Stomach smooth muscle (tissue), 2 donors: Measurements from ENCODE around the gene SIRT7.

Experiments
- H3K27ac ChIP-seq: one replicate; pipeline ENCODE4 v1.7.0; 2013; ENCODE audit warnings: mild to moderate bottlenecking, low read length, inconsistent platforms
- H3K27me3 ChIP-seq, 2 donors: one replicate each; pipeline ENCODE4 v1.7.0; 2013; ENCODE audit warnings: low read length in 2 of 2; ENCODE audit not compliant: insufficient read depth in 2 of 2, control insufficient read depth in 1 of 2
- H3K36me3 ChIP-seq, 2 donors: one replicate each; pipeline ENCODE4 v1.7.0; 2013; ENCODE audit warnings: low read length in 2 of 2; ENCODE audit not compliant: control insufficient read depth in 2 of 2, insufficient read depth in 2 of 2
- H3K4me1 ChIP-seq: one replicate; pipeline ENCODE4 v1.7.0; 2013; ENCODE audit warnings: low read length; ENCODE audit not compliant: control insufficient read depth, insufficient read depth
- H3K4me3 ChIP-seq, 2 donors: one replicate each; pipeline ENCODE4 v1.7.0; 2013; ENCODE audit warnings: low read length in 2 of 2
- H3K9ac ChIP-seq, 2 donors: one replicate each; pipeline ENCODE4 v1.7.0; 2013; ENCODE audit warnings: low read length in 2 of 2, mild to moderate bottlenecking in 1 of 2
- H3K9me3 ChIP-seq, 2 donors: one replicate each; pipeline ENCODE4 v1.7.0; 2013; ENCODE audit warnings: low read length in 2 of 2; ENCODE audit not compliant: control insufficient read depth in 2 of 2
- donor health status: healthy.
- donor health status: Pancreatic carcinoma.

Gene SIRT7

GRCh38 chr17:81939881-81940385, 22.0 kb upstream of the SIRT7 start:
- Histone ChIP-seq H3K4me1 (peaks cover 16% of the 10 kb centered on the region), H3K9ac (no peak overlapping the region), H3K27ac (no peak overlapping the region)

GRCh38 chr17:81939218-81939617, 21.2 kb upstream of the SIRT7 start:
- H3K9ac ChIP-seq, result no peak overlapping the region
- peaks cover 16% of the 10 kb centered on the region for H3K4me1 ChIP-seq
- no peaks in the 10 kb centered on the region for H3K36me3 ChIP-seq
- no peak overlapping the region for H3K27ac ChIP-seq
- H3K27me3 ChIP-seq, result peaks cover 9 to 14% of the 10 kb centered on the region in 2 donors
- H3K4me3 ChIP-seq, result no peak overlapping the region
- no peaks in the 10 kb centered on the region for H3K9me3 ChIP-seq

More at GRCh38 chr17:81939881-81940385, 22.0 kb upstream of the SIRT7 start:
- Histone ChIP-seq H3K27me3 (peaks cover 9 to 17% of the 10 kb centered on the region in 2 donors), H3K4me3 (no peak overlapping the region), H3K36me3 (no peaks in the 10 kb centered on the region), H3K9me3 (no peaks in the 10 kb centered on the region)

- H3K4me3 ChIP-seq, result no peak overlapping the region
- no peak overlapping the region for H3K9ac ChIP-seq
- no peaks in the 10 kb centered on the region for H3K9me3 ChIP-seq
- H3K27ac ChIP-seq, result no peak overlapping the region
- H3K36me3 ChIP-seq, result no peaks in the 10 kb centered on the region
- H3K27me3 ChIP-seq, result peaks cover 4% of the 10 kb centered on the region in 2 donors
- H3K4me1 ChIP-seq, result peaks cover 14% of the 10 kb centered on the region
Observed at GRCh38 chr17:81935709-81936084, 17.7 kb upstream of the SIRT7 start.

GRCh38 chr17:81934850-81935708, 17.1 kb upstream of the SIRT7 start:
- Histone ChIP-seq H3K4me3 (no peak overlapping the region), H3K4me1 (peaks cover 11% of the 10 kb centered on the region), H3K36me3 (no peaks in the 10 kb centered on the region), H3K9ac (no peak overlapping the region), H3K27me3 (peaks cover 0 to 4% of the 10 kb centered on the region in 2 donors), H3K9me3 (no peaks in the 10 kb centered on the region), H3K27ac (no peak overlapping the region)

- Histone ChIP-seq H3K9ac (no peak overlapping the region), H3K9me3 (no peaks in the 10 kb centered on the region), H3K36me3 (no peaks in the 10 kb centered on the region), H3K27ac (no peak overlapping the region), H3K27me3 (peaks cover 0 to 4% of the 10 kb centered on the region in 2 donors), H3K4me3 (no peak overlapping the region), H3K4me1 (peaks cover 11% of the 10 kb centered on the region)
Observed at GRCh38 chr17:81934098-81934757, 16.3 kb upstream of the SIRT7 start.

DNA sequence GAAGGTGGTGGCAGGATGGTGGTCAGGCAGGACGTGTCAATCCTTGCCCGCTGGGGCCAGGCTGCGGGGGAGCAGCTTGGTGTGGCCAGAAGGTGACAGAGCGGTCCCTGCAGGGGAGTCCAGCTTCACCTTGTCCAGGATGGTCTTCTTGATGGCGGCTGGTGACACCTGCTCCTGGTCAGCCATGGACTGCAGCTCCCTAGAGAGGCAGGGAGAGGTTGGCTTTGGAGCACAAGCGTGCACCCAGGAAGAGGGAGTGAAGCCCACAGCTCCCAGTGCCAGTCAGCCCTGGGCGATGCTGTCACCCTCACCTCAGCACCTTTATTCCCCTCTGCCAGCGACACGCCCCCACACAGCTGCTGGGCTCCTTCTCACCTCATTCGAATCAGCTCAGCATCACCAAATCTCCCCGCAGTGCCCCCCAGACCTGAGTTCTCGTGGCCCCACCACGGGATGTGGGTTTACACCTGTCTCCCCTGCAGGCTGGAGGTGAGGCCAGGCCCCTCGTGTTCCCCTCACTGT, 15.3 kb upstream of the SIRT7 start:
- Histone ChIP-seq H3K36me3 (no peaks in the 10 kb centered on the region), H3K4me3 (no peak overlapping the region), H3K27ac (no peak overlapping the region), H3K27me3 (peaks cover 4 to 8% of the 10 kb centered on the region in 2 donors), H3K9ac (no peak overlapping the region), H3K4me1 (peaks cover 17% of the 10 kb centered on the region), H3K9me3 (no peaks in the 10 kb centered on the region)

- Histone ChIP-seq H3K4me3 (no peak overlapping the region), H3K36me3 (no peaks in the 10 kb centered on the region), H3K9me3 (no peaks in the 10 kb centered on the region), H3K9ac (no peak overlapping the region), H3K27me3 (peaks cover 4 to 11% of the 10 kb centered on the region in 2 donors), H3K27ac (no peak overlapping the region), H3K4me1 (peaks cover 20% of the 10 kb centered on the region)
Observed at GRCh38 chr17:81932333-81932983, 14.5 kb upstream of the SIRT7 start.

GRCh38 chr17:81931557-81932332, 13.8 kb upstream of the SIRT7 start:
- no peak overlapping the region for H3K9ac ChIP-seq
- H3K9me3 ChIP-seq, result no peaks in the 10 kb centered on the region
- H3K27ac ChIP-seq, result no peak overlapping the region
- no peaks in the 10 kb centered on the region for H3K36me3 ChIP-seq
- peaks cover 15% of the 10 kb centered on the region for H3K4me1 ChIP-seq
- H3K27me3 ChIP-seq, result peaks cover 4 to 11% of the 10 kb centered on the region in 2 donors
- H3K4me3 ChIP-seq, result no peak overlapping the region

GRCh38 chr17:81931189-81931556, 13.2 kb upstream of the SIRT7 start:
- H3K27ac ChIP-seq, result no peak overlapping the region
- no peaks in the 10 kb centered on the region for H3K36me3 ChIP-seq
- H3K27me3 ChIP-seq, result peaks cover 4 to 11% of the 10 kb centered on the region in 2 donors

More at GRCh38 chr17:81931189-81931556, 13.2 kb upstream of the SIRT7 start:
- H3K9ac ChIP-seq, result no peak overlapping the region
- H3K9me3 ChIP-seq, result no peaks in the 10 kb centered on the region
- peaks cover 13% of the 10 kb centered on the region for H3K4me1 ChIP-seq
- no peak overlapping the region for H3K4me3 ChIP-seq
